ENCODE results near the gene OR6B1.
"Not testable (repeated sequence)": the region's sequence is repeated elsewhere in the genome, so short reads cannot be mapped to it uniquely, and the experiment has no call there.

Gene OR6B1

GRCh38 chr7:144050093-144050492 lies 50.0 kb downstream of the OR6B1 start:
- DNase-seq, result no peak

- DNase-seq, result not testable (repeated sequence)
Measured at GRCh38 chr7:144050884-144051283, 50.8 kb downstream of the OR6B1 start.

GRCh38 chr7:144057954-144058353 lies 57.8 kb downstream of the OR6B1 start:
- no peak for DNase-seq
